Activated T-cell treated with anti-CD3 and anti-CD28 coated beads, Interleukin-2, amount 50 U/mL, for 24 hours (primary cell): Measurements from ENCODE around the gene TRPM5.
A peak's percentile ranks its signal among the peaks of the same experiment; 100 is the strongest.
"Not testable (repeated sequence)": the region's sequence is repeated elsewhere in the genome, so short reads cannot be mapped to it uniquely, and the experiment has no call there.

ENCODE experiments used
- DNase-seq: peaks from one replicate; pipeline ENCODE4 v3.0.0-alpha.2; 2020
- H3K27ac Mint-ChIP-seq: 2 replicates; pipeline ENCODE4 v1.8.0; 2020; ENCODE audit warnings: mild to moderate bottlenecking, mixed read lengths
- H3K27me3 Mint-ChIP-seq: 2 replicates; pipeline ENCODE4 v1.8.0; 2020; ENCODE audit warnings: mixed read lengths
- H3K36me3 Mint-ChIP-seq: 2 replicates; pipeline ENCODE4 v1.8.0; 2020; ENCODE audit warnings: low read depth, mixed read lengths
- H3K4me1 Mint-ChIP-seq: 2 replicates; pipeline ENCODE4 v1.8.0; 2020; ENCODE audit warnings: low read depth, mixed read lengths
- H3K4me3 Mint-ChIP-seq: 2 replicates; pipeline ENCODE4 v1.8.0; 2020; ENCODE audit warnings: mild to moderate bottlenecking, moderate library complexity, mixed read lengths
- H3K9me3 Mint-ChIP-seq: 2 replicates; pipeline ENCODE4 v1.8.0; 2020; ENCODE audit warnings: mixed read lengths

TRPM5 gene

DNA sequence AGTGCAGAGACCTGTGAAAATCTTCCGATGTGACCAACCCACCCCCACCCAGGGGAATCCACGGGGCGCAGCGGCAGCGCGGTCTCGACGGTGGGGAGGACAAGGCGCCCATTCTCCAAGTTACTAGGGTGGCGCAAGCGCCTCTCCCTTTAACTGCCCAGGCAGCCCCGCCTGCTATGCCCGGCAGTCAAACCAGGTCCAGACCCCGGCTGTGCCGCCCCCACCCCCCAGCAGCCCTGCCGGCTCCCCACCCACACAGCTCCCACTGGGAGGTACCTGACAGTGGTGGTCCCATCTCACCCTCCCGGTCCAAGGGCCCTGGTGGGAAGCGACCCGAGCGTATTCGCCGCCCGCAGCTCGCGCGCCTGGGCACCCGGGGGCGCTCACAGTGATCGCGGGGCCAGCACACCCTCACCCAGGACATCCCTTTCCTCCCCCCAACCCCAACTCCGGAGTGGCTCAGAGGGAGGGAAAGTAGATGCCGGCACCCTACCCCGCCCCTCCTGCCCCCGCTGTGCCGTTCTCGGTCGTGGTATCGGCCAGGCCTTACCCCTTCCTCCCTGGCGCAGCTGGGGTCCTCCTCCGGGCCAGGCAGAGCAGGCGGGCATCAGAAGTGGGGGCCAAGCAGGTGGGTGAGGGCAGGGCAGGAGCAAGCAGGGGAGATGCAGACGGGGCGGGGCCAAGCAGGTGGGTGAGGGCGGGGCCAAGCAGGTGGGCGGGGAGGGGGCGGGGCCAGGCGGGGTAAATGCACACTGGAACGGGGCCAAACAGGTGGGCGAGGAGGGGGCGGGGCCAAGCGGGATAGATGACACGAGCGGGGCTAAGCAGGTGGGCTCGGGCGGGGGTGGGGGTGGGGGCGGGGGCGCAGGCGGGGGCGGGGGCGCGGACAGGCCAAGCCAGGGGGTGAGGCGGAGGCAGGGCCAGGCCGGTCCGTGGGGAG is at the start of gene TRPM5:
TRPM5 (minus strand) TSS at position 634 of the 940 bp plus-strand sequence. CDS start 21,478 bp downstream, outside the sequence.
- H3K4me3 Mint-ChIP-seq = peak within 1 kb of the TSS; percentile 83
- no peaks in the 10 kb centered on the region for H3K36me3 Mint-ChIP-seq
- H3K27ac Mint-ChIP-seq = peak within 1 kb of the TSS; percentile 83
- peaks cover 4% of the 10 kb centered on the region for H3K27me3 Mint-ChIP-seq
- H3K9me3 Mint-ChIP-seq = peaks cover 4% of the 10 kb centered on the region
- peaks cover 37% of the 10 kb centered on the region for H3K4me1 Mint-ChIP-seq
- peak; percentile 84 for DNase-seq

- H3K27ac Mint-ChIP-seq = no peak overlapping the region
- H3K4me3 Mint-ChIP-seq = no peak overlapping the region
- no peak for DNase-seq
- no peaks in the 10 kb centered on the region for H3K4me1 Mint-ChIP-seq
- peaks cover 49% of the 10 kb centered on the region for H3K9me3 Mint-ChIP-seq
- H3K27me3 Mint-ChIP-seq = no peaks in the 10 kb centered on the region
- H3K36me3 Mint-ChIP-seq = peaks cover 59% of the 10 kb centered on the region
Observed at GRCh38 chr11:2489083-2489482, 44.8 kb upstream of the TRPM5 start.

GRCh38 chr11:2488004-2488403 is 43.7 kb upstream of the TRPM5 start:
- no peak for DNase-seq
- Mint-ChIP-seq H3K27ac (no peak overlapping the region), H3K9me3 (peaks cover 40% of the 10 kb centered on the region), H3K4me1 (no peaks in the 10 kb centered on the region), H3K4me3 (no peak overlapping the region), H3K27me3 (no peaks in the 10 kb centered on the region), H3K36me3 (peaks cover 52% of the 10 kb centered on the region)

- Mint-ChIP-seq H3K27ac (no peak overlapping the region), H3K4me1 (peaks cover 26% of the 10 kb centered on the region), H3K9me3 (peaks cover 43% of the 10 kb centered on the region), H3K36me3 (peaks cover 57% of the 10 kb centered on the region), H3K4me3 (no peak overlapping the region), H3K27me3 (no peaks in the 10 kb centered on the region)
- DNase-seq = no peak
Observed at GRCh38 chr11:2484576-2485125, 40.3 kb upstream of the TRPM5 start.

DNA sequence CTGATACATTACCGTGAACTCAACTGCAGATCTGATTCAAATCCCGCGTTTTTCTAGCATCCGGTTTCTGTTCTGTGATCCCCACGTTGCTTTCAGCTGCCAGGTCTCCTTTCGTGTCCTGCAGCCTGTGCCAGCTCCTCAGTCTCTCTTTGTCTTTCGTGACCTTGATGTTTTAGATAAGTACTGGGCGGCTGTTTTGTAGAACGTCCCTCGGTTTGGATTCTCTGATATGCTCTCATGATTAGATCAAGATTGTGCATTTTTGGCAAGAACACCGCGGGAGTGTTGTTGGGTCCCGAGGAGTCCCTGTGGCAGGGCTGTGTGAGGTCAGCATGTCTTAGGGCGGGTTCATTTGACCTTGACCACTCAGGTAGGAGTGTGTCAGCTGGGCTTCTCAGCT is 39.1 kb upstream of the TRPM5 start:
- peaks cover 26% of the 10 kb centered on the region for H3K4me1 Mint-ChIP-seq
- no peak overlapping the region for H3K27ac Mint-ChIP-seq
- H3K9me3 Mint-ChIP-seq = peaks cover 39% of the 10 kb centered on the region
- peaks cover 56% of the 10 kb centered on the region for H3K36me3 Mint-ChIP-seq
- no peak for DNase-seq
- no peaks in the 10 kb centered on the region for H3K27me3 Mint-ChIP-seq
- H3K4me3 Mint-ChIP-seq = no peak overlapping the region

GRCh38 chr11:2482745-2483144 is 38.4 kb upstream of the TRPM5 start:
- no peak for DNase-seq
- Mint-ChIP-seq H3K4me1 (peaks cover 26% of the 10 kb centered on the region), H3K9me3 (peaks cover 38% of the 10 kb centered on the region), H3K27me3 (no peaks in the 10 kb centered on the region), H3K27ac (no peak overlapping the region), H3K36me3 (peaks cover 56% of the 10 kb centered on the region), H3K4me3 (no peak overlapping the region)

- H3K27ac Mint-ChIP-seq = no peak overlapping the region
- no peaks in the 10 kb centered on the region for H3K27me3 Mint-ChIP-seq
- no peak for DNase-seq
- peaks cover 26% of the 10 kb centered on the region for H3K4me1 Mint-ChIP-seq
- H3K9me3 Mint-ChIP-seq = peaks cover 37% of the 10 kb centered on the region
- peaks cover 57% of the 10 kb centered on the region for H3K36me3 Mint-ChIP-seq
- no peak overlapping the region for H3K4me3 Mint-ChIP-seq
Observed at GRCh38 chr11:2482204-2482603, 37.9 kb upstream of the TRPM5 start.

DNA sequence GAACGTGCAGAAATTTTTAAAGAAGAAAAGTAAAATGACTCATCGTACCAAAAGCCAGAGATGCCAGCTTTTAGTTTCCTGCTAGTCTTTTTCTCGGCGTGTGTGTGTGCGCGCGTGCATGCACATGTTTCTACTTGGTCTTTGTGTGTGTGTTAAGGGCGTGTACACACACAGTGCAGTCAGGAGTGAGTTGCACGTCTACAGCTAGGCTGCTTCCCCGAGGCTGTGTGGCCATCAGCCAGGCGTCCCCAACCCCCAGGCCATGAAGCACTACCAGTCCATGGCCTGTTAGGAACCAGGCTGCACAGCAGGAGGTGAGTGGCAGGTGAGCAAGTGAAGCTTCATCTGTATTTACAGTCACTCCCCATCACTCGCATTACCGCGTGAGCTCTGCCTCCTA is 36.9 kb upstream of the TRPM5 start:
- peaks cover 53% of the 10 kb centered on the region for H3K36me3 Mint-ChIP-seq
- peaks cover 26% of the 10 kb centered on the region for H3K4me1 Mint-ChIP-seq
- no peaks in the 10 kb centered on the region for H3K27me3 Mint-ChIP-seq
- peaks cover 29% of the 10 kb centered on the region for H3K9me3 Mint-ChIP-seq
- H3K4me3 Mint-ChIP-seq = peak overlapping the region; percentile 41
- no peak for DNase-seq
- peak overlapping the region; percentile 83 for H3K27ac Mint-ChIP-seq

DNA sequence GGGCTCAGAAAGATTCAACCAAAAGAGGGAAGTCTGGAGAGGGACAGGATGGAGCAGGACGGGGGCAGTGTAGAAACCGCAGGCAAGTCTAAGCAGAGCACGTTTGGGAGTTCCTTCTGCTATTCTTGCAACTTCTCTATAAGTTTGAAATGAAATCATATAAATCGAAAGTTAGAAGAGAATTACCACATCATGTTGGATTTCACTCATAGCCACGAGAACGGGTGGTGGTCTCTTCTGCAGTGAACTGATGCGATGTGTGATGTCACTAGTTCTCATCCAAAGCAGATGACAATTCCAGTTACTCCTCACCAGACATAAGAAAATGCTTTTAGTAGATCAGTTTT is 36.5 kb upstream of the TRPM5 start:
- Mint-ChIP-seq H3K4me1 (peaks cover 26% of the 10 kb centered on the region), H3K27ac (peak overlapping the region; percentile 83), H3K27me3 (no peaks in the 10 kb centered on the region), H3K9me3 (peaks cover 26% of the 10 kb centered on the region), H3K4me3 (peak overlapping the region; percentile 41), H3K36me3 (peaks cover 48% of the 10 kb centered on the region)
- DNase-seq = no peak

DNA sequence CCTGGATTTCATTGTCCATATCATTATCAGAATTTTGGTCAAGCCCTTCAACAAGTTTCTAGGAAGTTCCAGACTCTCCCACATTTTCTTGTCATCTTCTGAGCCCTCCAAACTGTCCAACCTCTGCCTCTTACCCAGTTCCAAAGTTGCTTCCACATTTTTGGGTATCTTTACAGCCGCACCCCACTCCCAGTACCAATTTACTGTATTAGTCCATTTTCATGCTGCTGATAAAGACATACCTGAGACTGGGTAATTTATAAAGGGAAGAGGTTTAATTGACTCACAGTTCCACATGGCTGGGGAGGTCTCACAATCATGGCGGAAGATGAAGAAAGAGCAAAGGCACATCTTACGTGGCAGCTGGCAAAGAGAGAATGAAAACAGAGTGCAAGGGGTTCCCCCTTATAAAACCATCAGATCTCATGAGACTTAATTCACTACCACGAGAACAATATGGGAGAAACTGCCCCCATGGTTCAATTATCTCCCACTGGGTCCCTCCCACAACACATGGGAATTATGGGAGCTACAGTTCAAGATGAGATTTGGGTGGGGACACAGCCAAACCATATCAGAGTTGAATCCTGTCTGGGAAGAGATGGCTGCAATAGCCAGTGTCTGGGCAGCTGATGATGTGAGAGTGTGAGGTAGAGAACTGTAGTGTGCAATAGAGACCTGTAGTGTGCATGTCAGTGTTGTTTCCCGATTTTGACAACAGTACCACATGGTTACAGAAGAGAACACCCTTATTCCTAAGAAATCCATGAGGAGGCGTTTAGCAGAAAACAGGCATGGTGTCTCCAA is 36.0 kb upstream of the TRPM5 start:
- Mint-ChIP-seq H3K9me3 (peaks cover 24% of the 10 kb centered on the region), H3K36me3 (peaks cover 43% of the 10 kb centered on the region), H3K4me1 (peaks cover 30% of the 10 kb centered on the region), H3K27ac (peak overlapping the region; percentile 83), H3K4me3 (peak overlapping the region; percentile 41)
- not testable (repeated sequence) for H3K27me3 Mint-ChIP-seq, DNase-seq

DNA sequence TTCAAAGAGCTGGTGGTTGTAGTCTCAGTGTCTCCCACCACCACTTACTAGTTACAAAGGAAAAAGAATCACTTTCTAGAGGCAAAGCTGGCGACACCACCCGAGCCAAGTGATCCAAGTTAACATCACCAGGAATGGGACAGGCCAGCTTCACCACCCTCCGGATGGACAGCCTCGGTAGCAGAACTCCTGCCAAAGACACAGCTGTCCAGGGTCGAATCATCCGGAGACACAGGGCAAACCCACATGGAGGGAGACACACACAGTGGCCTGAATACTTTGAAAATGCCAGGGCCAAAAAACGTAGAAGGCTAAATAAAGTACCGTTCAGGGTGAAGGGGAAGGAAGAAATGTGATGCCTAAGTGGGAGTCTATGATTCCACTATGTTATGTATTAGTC is 33.6 kb upstream of the TRPM5 start:
- H3K4me1 Mint-ChIP-seq = peaks cover 33% of the 10 kb centered on the region
- H3K27me3 Mint-ChIP-seq = no peaks in the 10 kb centered on the region

DNA sequence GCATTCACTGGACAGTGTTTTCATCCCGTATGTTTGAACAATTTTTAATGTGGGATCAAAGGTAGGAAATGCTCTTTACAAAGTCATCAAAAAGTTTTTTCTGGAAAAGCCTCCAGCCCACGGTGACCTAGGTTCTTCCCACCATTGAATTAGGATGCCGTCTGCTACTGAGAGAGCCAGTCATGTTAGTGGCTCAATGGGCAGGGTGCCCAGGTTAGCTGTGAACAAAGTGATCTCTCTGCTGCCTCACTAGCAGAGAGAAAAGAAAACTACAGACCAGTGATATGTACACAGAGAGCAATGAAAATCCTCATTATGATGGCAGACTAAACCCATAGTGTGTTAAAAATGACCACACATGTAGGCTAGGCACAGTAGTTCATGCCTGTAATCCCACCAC is 32.9 kb upstream of the TRPM5 start:
- no peak overlapping the region for H3K4me3 Mint-ChIP-seq

More for the DNA sequence above, 33.6 kb upstream of the TRPM5 start:
- Mint-ChIP-seq H3K36me3 (peaks cover 36% of the 10 kb centered on the region), H3K4me3 (no peak overlapping the region), H3K27ac (no peak overlapping the region), H3K9me3 (peaks cover 24% of the 10 kb centered on the region)
- DNase-seq = no peak

DNA sequence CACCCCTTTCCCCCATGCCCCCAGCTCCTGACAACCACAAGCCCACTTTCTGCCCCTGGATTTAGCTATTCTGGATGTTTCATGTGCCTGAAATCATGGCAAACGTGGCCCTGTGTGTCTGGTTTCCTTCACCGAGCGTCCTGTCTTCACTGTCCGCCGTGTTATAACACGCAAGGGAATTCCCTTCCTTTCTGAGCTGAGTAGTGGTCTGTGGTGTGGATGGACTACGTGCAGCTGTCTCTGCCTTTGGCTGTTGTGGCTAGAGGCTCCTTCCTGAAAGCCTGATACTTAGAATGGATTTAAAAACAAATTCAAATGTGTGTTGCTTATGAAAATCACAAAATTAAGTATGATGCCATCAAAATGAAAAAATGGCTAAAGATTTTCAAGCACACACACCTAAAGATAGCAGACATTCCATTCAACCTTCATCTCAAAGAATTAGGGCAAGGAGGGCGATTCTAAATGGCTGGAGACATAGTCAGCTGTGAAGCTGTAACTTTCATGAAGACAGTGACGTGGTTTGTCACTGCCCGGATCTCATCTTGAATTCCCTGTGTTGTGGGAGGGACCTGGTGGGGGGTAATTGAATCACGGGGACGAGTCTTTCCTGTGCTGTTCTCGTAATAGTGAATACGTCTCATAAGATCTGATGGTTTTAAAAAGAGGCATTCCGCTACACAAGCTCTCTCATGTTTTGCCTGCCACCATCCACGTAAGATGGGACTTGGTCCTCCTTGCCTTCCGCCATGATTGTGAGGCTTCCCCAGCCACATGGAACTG is 31.0 kb upstream of the TRPM5 start:
- H3K36me3 Mint-ChIP-seq = peaks cover 32% of the 10 kb centered on the region
- no peak overlapping the region for H3K4me3 Mint-ChIP-seq
- no peaks in the 10 kb centered on the region for H3K27me3 Mint-ChIP-seq
- no peak overlapping the region for H3K27ac Mint-ChIP-seq
- peaks cover 20% of the 10 kb centered on the region for H3K9me3 Mint-ChIP-seq
- DNase-seq = no peak
- peaks cover 29% of the 10 kb centered on the region for H3K4me1 Mint-ChIP-seq

More for the DNA sequence above, 32.9 kb upstream of the TRPM5 start:
- Mint-ChIP-seq H3K36me3 (peaks cover 36% of the 10 kb centered on the region), H3K27me3 (no peaks in the 10 kb centered on the region), H3K4me1 (peaks cover 36% of the 10 kb centered on the region), H3K9me3 (peaks cover 24% of the 10 kb centered on the region), H3K27ac (no peak overlapping the region)
- no peak for DNase-seq
